Endothelial cell (in vitro differentiated cells): Measurements from ENCODE around the gene CHERP. TPM values are rescaled to one million over a fixed set of nuclear protein-coding genes. Genes with fewer than 3 reads are reported as not detected.

Experiments used
- DNase-seq: peaks from one replicate; pipeline ENCODE4 v3.0.0; 2021; ENCODE audit warnings: low spot score
- H3K27ac Mint-ChIP-seq: one replicate; pipeline ENCODE4 v1.8.0; 2021; ENCODE audit warnings: mixed read lengths, inconsistent platforms; ENCODE audit not compliant: unreplicated experiment
- H3K27me3 Mint-ChIP-seq: one replicate; pipeline ENCODE4 v1.8.0; 2021; ENCODE audit warnings: mild to moderate bottlenecking, moderate library complexity, mixed read lengths, inconsistent platforms; ENCODE audit not compliant: unreplicated experiment
- H3K36me3 Mint-ChIP-seq: one replicate; pipeline ENCODE4 v1.8.0; 2021; ENCODE audit warnings: mild to moderate bottlenecking, low read depth, mixed read lengths, inconsistent platforms; ENCODE audit not compliant: unreplicated experiment
- H3K4me1 Mint-ChIP-seq: one replicate; pipeline ENCODE4 v1.8.0; 2021; ENCODE audit warnings: mild to moderate bottlenecking, mixed read lengths, inconsistent platforms; ENCODE audit not compliant: unreplicated experiment
- H3K4me3 Mint-ChIP-seq: one replicate; pipeline ENCODE4 v1.8.0; 2021; ENCODE audit warnings: mild to moderate bottlenecking, mixed read lengths, inconsistent platforms; ENCODE audit not compliant: unreplicated experiment
- H3K9me3 Mint-ChIP-seq: one replicate; pipeline ENCODE4 v1.8.0; 2021; ENCODE audit warnings: mixed read lengths, inconsistent platforms; ENCODE audit not compliant: unreplicated experiment
- total RNA-seq: library from RNA; stranded (reverse); fragmentation: NEBNext Ultra II Directional; extraction: Animal tissue kit (Norgen Biotek cat#: 25700); gene quantifications from one replicate; pipeline ENCODE4 v1.2.1, GENCODE V29; 2021; ENCODE audit not compliant: unreplicated experiment
- TF ChIP-seq, protein P1 (sequence below): fragments of 200-600 bp; sonication (generic); IDR thresholded peaks from one replicate; pipeline ENCODE4 v1.5.0; 2021; ENCODE audit warnings: antibody characterized with exemption; ENCODE audit not compliant: unreplicated experiment

The CHERP gene
- total RNA-seq, 1 donor from 2014 or later = 66.5 TPM

DNA sequence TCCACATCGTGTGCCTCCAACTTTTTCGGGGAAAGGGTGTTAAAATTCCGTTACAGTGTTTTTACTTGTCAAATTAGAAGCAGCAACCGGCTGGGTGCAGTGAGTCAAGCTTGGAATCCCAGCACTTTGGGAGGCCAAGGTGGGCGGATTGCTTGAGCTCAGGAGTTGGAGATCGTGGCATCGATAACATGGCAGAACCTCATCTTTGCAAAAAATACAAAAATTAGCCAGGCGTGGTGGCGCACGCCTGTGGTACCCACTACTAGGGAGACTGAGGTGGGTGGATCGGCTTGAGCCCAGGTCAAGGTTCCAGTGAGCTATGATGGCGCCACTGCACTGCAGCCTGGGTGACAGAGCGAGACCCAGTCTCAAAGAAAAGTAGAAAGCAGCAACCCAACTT lies 31.1 kb upstream of the CHERP start:
- H3K9me3 Mint-ChIP-seq = no peaks in the 10 kb centered on the region
- peaks cover 10% of the 10 kb centered on the region for H3K36me3 Mint-ChIP-seq
- H3K27me3 Mint-ChIP-seq = peaks cover 19% of the 10 kb centered on the region
- no peak for DNase-seq
- TF ChIP-seq, protein P1, sequence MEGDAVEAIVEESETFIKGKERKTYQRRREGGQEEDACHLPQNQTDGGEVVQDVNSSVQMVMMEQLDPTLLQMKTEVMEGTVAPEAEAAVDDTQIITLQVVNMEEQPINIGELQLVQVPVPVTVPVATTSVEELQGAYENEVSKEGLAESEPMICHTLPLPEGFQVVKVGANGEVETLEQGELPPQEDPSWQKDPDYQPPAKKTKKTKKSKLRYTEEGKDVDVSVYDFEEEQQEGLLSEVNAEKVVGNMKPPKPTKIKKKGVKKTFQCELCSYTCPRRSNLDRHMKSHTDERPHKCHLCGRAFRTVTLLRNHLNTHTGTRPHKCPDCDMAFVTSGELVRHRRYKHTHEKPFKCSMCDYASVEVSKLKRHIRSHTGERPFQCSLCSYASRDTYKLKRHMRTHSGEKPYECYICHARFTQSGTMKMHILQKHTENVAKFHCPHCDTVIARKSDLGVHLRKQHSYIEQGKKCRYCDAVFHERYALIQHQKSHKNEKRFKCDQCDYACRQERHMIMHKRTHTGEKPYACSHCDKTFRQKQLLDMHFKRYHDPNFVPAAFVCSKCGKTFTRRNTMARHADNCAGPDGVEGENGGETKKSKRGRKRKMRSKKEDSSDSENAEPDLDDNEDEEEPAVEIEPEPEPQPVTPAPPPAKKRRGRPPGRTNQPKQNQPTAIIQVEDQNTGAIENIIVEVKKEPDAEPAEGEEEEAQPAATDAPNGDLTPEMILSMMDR = no peak
- H3K4me3 Mint-ChIP-seq = peak overlapping the region; percentile 99
- peak overlapping the region; percentile 97 for H3K27ac Mint-ChIP-seq
- H3K4me1 Mint-ChIP-seq = peaks cover 15% of the 10 kb centered on the region

DNA sequence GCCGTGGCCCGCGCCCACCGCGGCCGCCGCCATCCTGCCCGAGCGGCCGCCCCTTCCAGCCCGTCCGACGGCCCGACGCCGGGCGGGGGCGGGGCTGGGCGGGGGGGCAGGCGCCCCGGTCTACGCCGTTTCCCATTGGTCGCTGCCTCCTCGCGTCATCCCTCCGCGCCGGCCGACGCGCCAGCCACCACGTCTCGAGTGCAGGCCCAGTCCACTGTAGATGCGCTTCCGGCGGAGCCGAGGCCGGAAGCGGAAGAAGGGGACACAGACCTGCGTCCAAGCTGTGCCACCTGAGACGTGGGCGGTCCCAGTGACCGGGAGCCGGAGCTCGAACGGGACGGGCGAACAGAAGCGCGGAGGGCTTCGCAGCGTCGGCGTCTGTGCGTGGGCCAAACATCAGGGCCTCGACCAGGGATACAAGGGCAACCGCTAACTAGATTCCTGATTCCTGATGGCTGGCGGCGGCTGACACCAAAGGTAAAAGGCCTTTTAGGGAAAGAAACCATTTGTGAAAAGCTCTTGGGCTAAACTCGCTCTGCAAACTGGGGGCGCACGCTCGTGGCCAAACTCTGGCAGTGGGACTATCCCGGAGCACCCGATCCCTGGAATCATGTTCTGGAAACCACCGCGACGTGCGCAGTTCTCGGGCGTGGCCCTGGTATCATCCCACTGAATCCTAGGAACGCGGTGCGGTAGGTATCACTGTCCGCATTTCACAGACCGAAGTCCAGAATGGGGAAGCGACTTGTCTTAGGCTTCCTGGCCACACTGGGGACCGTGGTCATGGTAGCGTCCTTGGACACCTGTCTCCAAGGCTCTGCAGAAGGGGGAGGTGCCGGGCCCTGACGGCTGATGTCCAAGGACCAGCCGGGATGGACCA lies 30.3 kb upstream of the CHERP start, which contains the start of gene SLC35E1:
Gene SLC35E1 (minus strand): TSS at position 84 of the 880 bp plus-strand sequence. CDS start 51 bp downstream, at position 33.
- peaks cover 21% of the 10 kb centered on the region for H3K27me3 Mint-ChIP-seq
- peak within 1 kb of the TSS; percentile 99 for H3K4me3 Mint-ChIP-seq
- DNase-seq = peak; percentile 90

DNA sequence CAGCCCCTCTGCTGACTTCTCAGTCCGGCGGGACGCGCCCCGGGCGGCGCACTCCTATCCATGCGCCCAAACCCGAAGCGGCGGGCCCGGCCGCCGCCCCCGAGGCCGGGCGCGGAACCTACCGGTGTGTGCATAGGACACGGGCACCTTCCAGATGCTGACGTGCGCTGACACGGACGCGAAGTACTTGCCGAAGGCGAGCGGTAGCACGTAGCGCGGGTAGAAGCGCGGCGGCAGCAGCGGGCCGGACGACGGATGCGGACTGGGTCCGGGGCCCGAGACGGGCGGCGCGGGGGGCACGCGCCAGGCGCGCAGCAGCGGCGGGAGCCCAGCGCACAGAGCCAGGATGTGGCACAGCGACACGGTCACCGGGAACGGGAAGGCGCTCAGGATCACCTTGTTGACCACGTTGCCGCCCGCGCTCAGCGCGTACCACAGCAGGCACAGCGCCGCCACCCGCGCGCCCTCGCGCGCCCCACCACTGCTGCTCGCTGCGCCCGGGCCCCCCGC lies 29.6 kb upstream of the CHERP start:
- Mint-ChIP-seq H3K27ac (no peak overlapping the region), H3K9me3 (no peaks in the 10 kb centered on the region), H3K27me3 (peaks cover 21% of the 10 kb centered on the region), H3K4me1 (peaks cover 15% of the 10 kb centered on the region), H3K36me3 (peaks cover 16% of the 10 kb centered on the region), H3K4me3 (peak overlapping the region; percentile 88)
- peak; percentile 24 for DNase-seq
- TF ChIP-seq, protein P1 = no peak

More for the DNA sequence above, 30.3 kb upstream of the CHERP start, which contains the start of gene SLC35E1:
- Mint-ChIP-seq H3K4me1 (peaks cover 15% of the 10 kb centered on the region), H3K27ac (peak within 1 kb of the TSS; percentile 97), H3K36me3 (peaks cover 14% of the 10 kb centered on the region), H3K9me3 (no peaks in the 10 kb centered on the region)
- TF ChIP-seq, protein P1 = no peak

DNA sequence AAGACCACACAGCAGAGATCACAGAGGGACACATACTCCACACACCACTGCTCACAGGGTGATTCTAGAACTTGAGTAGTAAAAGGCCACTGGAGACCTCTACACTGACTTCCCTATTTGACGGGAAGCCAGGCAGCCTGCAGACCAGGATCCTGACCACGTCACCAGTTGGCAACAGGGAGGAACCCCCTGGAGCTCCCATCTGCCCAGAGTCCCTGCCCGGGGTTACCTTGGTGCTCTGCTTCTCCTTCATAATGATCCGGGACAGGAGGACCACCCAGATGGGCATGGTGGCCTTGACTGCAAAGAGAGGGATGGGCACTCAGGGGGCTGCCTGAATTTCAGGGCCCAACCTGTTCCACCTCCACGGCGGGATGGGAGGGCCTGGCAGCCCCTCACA lies 29.0 kb upstream of the CHERP start:
- H3K27me3 Mint-ChIP-seq = peaks cover 21% of the 10 kb centered on the region
- H3K36me3 Mint-ChIP-seq = peaks cover 19% of the 10 kb centered on the region
- H3K4me1 Mint-ChIP-seq = peaks cover 16% of the 10 kb centered on the region
- H3K4me3 Mint-ChIP-seq = peak overlapping the region; percentile 88
- peak overlapping the region; percentile 48 for H3K27ac Mint-ChIP-seq
- H3K9me3 Mint-ChIP-seq = no peaks in the 10 kb centered on the region
- TF ChIP-seq, protein P1 = no peak
- DNase-seq = no peak
